ENCODE data around the gene SLC2A4.

The SLC2A4 gene

GRCh38 chr17:7266784-7267183 lies 14.7 kb upstream of the SLC2A4 start:
- DNase-seq (ENCODE audit: low read depth in 3 of 3): no peak

- no peak for DNase-seq (ENCODE audit: low read depth in 3 of 3)
Measured at GRCh38 chr17:7279448-7279847, 2.1 kb upstream of the SLC2A4 start.

DNA sequence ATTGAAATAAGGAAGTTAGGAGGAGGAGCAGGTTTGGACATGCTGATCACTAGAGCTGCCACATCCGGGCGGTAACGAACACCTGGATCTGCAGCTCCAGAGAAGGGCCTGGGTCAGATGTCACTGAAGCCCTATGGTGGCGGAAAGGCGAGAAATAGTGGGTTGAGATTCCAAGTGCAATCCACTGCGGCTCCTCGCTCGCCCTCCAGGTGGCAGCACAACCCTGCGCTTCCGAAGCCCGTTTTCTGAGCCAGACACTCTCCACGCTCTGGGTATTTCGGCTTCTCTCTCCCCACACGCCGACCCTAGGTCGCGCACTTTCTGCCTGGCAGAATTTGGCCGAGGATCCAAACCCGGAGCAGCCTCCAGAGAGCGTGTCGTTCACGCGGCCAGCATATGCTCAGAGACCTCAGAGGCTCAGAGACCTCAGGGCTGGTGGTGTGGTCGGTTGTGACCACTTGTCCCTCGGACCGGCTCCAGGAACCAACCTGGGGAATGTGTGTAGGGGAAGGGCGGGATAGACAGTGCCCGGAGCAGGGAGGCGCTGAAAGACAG lies 922 bp upstream of the SLC2A4 start:
- DNase-seq (ENCODE audit: low read depth in 3 of 3): peak; percentile 67 to 85 (median 78)

DNA sequence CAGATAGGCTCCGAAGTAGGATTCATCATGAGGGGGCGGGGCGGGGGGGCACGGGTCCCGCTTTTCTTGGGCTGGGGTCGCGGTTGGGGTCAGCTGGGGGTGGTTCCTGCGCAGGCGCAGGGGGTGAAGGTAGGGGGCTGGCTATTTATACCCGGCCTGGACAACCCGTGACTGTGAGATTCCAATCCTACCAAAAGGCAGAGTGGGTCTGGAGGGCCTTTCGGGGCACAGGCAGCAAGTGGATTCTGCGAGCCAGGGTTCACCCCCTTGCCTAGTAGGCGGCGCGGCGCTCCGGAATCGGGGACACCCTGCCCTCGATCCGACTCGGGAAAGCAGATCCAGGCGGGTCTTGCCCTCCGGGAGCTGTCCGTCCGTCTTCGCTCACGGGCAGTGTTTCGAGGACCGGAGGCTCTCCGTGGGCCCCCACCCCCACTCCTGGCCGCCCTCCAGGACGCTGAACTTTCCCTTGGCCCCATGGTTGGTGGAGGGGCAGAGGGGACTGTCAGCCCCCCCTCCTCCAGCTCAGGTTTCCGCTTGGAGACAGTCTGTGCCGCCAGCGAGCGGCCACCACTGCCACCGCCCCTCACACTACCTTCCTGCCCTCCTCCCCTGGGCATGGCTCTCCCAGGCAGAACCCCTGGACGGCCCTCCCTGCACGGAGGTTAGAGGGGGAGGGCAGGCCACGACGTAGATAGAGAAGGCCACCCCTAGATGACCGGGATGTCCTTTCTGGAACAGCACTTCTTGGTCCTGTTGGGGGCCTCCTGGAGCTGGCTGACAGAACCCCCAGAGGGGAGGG lies 634 bp downstream of the SLC2A4 start:
- DNase-seq (ENCODE audit: low read depth in 3 of 3): no peak

DNA sequence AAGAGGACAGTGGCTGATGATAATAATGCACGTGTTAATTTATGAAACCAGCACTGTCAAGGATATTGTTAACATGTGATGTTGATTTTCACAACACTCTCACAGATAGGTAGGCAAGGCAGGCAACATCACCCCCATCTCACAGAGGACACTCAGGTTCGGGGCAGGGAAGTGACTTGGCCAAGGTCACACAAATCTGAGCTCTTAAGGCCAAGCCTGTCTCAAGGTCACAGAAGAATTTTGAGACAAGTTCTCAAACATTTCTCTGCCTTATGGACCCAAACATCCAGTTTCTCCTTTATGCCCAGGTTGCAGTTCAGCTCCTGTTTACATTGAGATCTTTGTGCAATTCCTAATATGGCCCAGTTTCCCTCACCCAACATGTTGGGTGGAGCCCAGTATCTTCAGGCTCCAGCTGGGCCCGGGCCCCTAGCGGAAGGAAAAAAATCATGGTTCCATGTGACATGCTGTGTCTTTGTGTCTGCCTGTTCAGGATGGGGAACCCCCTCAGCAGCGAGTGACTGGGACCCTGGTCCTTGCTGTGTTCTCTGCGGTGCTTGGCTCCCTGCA lies 1.3 kb downstream of the SLC2A4 start:
- DNase-seq (ENCODE audit: low read depth in 3 of 3): no peak

DNA sequence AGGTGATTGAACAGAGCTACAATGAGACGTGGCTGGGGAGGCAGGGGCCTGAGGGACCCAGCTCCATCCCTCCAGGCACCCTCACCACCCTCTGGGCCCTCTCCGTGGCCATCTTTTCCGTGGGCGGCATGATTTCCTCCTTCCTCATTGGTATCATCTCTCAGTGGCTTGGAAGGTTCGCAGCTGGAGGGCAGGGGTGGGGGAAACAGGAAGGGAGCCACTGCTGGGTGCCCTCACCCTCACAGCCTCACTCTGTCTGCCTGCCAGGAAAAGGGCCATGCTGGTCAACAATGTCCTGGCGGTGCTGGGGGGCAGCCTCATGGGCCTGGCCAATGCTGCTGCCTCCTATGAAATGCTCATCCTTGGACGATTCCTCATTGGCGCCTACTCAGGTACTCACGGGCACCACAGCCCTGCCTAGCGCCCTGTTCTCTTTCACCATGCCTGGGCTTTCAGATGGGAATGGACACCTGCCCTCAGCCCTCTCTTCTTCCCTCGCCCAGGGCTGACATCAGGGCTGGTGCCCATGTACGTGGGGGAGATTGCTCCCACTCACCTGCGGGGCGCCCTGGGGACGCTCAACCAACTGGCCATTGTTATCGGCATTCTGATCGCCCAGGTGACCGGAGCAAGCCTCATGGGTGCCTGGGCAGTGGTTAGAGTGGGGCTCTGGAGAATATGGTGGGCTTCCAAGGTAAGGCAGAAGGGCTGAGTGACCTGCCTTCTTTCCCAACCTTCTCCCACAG lies 2.1 kb downstream of the SLC2A4 start:
- no peak for DNase-seq (ENCODE audit: low read depth in 3 of 3)

GRCh38 chr17:7284911-7285310 lies 3.4 kb downstream of the SLC2A4 start:
- no peak for DNase-seq (ENCODE audit: low read depth in 3 of 3)

DNA sequence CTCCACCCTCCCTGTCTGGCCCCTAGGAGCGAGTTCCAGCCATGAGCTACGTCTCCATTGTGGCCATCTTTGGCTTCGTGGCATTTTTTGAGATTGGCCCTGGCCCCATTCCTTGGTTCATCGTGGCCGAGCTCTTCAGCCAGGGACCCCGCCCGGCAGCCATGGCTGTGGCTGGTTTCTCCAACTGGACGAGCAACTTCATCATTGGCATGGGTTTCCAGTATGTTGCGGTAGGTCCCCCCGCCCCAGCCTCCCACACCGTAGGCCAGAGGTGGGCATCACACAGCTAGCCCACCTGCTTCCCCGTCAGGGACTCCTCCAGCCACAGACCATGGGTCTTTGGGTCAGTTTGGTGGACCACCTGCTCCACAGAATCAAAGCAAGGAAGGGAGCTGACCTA lies 4.2 kb downstream of the SLC2A4 start:
- DNase-seq (ENCODE audit: low read depth in 3 of 3): no peak

- DNase-seq (ENCODE audit: low read depth in 3 of 3): no peak
Measured at GRCh38 chr17:7289256-7290032, 7.9 kb downstream of the SLC2A4 start.

DNA sequence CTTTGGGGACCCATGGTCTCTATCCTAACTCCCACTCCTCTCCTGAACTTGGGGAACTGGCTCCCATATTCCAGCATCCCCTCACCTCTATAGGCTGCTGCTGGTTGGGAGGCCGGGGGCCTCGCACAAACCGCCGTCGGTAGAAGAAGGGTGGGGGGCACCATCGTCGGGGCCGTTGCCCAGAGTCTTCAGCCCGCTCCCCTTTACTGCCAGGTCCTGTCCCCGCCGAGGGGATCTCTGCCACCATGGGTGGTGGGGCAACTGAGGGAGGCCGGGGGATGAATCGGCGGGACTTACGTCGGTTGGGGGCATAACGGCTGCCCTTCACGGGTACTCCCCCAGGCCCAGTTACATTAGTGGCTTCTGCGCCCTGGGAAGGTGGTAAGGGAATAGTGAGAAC lies 8.6 kb downstream of the SLC2A4 start:
- no peak for DNase-seq (ENCODE audit: low read depth in 3 of 3)

- DNase-seq (ENCODE audit: low read depth in 3 of 3): no peak
Measured at GRCh38 chr17:7290685-7291084, 9.2 kb downstream of the SLC2A4 start.

DNA sequence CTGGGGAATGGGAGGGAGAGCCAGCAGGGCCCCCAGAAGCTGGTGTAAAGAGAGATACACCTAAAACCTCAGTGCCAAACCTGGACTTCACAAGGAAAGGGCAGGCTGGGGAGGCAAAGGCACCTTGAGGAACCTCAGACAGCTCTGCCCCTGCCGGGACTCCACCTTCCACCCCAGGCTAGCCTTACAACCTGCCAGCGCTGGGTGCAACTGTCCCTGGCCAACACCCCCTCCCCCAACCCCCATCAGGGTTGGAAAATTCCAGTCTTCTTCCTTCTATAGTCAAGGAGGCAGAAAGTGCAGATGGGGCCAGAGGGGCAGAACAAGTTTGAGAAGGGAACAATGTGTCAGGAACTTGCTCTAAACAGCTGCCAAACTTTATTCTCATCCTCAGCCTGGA lies 10.7 kb downstream of the SLC2A4 start:
- DNase-seq (ENCODE audit: low read depth in 3 of 3): no peak

DNA sequence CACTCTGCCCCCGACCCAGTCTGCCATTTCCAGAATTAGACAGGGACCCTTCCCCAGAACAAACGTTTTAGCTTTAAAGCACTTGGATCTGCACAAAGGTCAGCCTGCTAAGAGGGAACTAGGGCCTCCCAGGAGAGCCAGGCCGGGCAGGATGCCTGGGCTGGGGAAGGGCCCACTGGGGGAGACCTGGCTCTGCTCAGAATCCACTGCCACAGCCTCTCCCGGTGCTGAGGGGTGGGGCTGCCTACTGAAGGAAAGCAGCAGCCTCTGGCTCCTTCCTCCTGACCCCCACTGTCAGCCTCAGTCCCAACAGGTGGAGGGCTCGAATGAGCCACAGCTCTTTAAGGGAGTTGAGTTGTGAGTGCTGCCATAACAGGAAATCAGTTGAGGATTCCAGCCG lies 11.2 kb downstream of the SLC2A4 start:
- DNase-seq (ENCODE audit: low read depth in 3 of 3): no peak

DNA sequence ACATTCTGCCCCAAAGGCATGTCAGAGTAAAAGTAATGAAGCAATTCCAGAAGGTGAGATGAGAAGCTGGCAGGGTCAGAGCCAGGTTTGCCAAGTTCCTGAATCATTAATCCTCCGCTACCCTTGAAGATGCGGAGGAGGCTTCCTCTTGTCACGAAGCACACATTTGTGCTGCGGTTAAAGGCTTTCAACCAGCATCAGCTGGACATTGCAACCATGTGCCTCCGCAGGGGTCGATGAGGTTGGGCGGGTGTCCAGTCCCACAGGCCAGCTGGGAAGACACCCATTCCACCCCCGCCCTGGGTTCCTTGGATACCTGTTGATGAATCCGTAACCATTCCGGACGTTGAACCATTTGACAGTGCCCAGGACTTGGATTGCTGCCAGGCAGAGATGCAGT lies 11.6 kb downstream of the SLC2A4 start:
- DNase-seq (ENCODE audit: low read depth in 3 of 3): no peak

DNA sequence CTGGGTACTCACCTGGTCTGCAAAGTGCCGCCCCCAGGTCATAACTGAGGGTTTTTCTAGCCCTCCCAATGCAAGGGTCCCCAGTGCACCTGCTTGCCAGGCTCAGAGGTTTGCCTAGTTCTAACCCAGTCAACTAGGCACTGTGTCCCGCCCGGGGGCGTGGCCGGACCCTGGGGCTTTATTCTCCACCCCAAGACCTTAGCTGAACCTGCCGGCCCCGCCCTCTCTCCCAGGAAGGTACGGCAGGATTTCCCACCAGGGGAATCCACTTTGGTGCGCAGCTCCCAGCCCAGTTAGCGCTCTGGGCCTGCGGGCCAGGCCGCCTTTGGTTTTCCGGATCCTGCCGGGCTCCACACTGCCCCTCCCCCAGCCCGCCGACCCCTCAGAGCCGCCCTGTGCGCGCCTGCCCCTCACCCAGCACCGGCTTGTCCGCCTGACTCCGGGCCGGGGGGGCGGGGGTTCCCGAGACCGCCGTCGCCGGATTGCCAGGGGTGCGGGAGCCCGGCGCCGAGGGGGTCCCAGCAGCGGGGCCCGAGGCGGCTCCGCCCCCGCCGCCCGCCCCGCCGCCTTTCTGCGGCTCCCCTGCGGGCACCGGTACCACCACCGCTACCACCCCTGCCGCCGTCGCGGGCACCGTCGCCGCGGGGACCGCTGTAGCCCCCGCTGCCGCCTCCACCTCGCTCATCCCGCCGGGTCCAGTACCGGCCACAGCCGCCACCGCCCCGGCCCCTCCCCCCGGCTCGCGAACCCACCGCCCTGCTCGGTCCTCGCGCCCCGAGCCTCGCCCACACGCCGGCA lies 12.5 kb downstream of the SLC2A4 start:
- DNase-seq (ENCODE audit: low read depth in 3 of 3): no peak

GRCh38 chr17:7294614-7295153 lies 13.2 kb downstream of the SLC2A4 start, which contains the start of gene YBX2:
Gene YBX2 (minus strand): TSS chr17:7294639. CDS start chr17:7294500, 139 bp downstream.
- peak in 2 of 3 experiments; percentile 45 to 76 for DNase-seq (ENCODE audit: low read depth in 3 of 3)

DNA sequence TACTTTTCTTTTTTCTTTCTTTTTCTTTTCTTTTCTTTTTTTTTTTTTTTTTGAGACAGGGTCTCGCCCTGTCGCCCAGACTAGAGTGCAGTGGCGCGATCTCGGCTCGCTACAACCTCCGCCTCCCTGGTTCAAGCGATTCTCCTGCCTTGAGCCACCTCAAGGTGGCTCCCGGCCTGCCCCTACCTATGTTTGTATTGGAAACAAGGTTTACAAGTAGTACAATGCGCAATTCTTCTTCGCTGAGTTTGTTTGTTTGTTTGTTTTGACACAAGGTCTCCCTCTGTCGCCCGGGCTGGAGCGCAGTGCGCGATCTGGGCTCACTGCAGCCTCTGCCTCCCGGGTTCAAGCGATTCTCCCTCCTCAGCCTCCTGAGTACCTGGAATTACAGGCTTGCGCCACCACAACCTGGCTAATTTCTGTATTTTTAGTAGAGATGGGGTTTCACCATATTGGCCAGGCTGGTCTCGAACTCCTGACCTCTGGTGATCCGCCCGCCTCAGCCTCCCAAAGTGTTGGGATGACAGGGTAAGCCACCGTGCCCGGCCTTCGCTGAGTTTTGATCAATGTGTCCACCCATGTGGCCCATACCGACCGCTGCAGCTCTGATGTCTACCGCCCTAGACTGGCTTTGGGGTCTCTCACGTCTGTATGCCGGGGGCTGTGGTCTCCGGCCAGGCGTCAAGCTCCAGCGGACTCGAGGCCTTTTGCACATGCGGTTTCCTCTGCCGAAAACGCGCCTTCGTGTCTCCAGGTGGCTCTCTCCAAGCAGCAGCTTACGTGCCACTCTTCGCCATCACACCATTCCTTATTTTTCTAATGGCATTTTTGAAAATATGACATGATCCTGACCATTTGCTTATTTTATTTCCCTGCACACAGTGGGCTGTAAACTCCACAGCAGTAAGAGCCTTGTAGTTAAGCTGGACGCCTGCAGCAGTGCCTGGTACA lies 14.0 kb downstream of the SLC2A4 start:
- DNase-seq (ENCODE audit: low read depth in 3 of 3): no peak

DNA sequence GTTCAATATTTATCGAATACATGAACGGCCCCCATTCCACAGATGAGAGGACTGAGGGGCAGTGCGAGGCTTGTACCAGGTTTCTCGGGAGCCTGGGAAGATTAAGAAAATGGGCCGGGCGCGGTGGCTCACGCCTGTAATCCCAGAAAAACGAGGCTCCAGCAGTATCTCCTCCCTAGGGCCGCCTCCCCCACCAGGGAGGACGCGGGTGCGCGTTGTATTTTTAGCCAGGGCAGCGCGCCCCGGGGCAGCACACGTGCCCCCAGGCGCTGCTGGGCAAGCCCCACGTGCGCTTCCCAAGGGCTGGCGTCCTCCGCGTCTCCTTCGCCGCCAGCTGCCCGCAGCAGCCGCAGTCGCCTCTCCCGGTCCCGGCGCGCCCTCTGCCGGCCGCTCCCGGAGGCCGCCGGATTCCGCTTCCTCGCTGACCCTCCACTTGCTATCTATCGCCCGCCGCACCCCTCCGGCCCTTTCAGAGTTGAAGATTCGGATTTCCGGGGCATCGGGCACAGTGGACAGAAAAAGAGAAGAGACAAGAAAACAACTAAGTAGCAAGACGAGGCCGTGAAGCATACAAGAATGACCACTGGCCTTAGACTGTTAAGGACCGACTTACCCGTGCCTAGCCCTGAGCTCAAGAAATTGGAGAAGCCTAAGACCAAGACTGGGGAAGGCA lies 14.8 kb downstream of the SLC2A4 start:
- peak in 2 of 3 experiments; percentile 45 to 69 for DNase-seq (ENCODE audit: low read depth in 3 of 3)

DNA sequence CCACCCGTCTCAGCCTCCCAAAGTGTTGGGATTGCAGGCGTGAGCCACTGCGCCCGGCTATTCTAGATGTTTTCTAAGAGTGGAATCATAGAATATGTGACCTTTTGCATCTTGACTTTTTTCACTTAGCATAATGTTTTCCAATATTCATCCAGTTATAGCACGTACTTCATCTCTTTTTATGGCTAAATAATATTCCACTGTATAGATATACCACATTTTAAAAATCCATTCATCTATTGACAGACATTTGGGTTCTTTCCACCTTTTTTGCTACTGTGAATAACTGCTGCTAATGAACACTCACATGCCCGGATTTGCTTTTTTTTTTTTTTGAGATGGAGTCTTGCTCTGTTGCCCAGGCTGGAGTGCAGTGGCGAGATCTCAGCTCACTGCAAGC lies 22.7 kb downstream of the SLC2A4 start:
- DNase-seq (ENCODE audit: low read depth in 3 of 3): no peak
